Right hindlimb (tissue), 1 donor: ENCODE measurements around the gene ESR2.
"Not testable (repeated sequence)": the region's sequence is repeated elsewhere in the genome, so short reads cannot be mapped to it uniquely, and the experiment has no call there.

Experiments used
- DNase-seq: peaks from one replicate; pipeline ENCODE4 v3.0.0-alpha.2; 2018

ESR2 gene

DNA sequence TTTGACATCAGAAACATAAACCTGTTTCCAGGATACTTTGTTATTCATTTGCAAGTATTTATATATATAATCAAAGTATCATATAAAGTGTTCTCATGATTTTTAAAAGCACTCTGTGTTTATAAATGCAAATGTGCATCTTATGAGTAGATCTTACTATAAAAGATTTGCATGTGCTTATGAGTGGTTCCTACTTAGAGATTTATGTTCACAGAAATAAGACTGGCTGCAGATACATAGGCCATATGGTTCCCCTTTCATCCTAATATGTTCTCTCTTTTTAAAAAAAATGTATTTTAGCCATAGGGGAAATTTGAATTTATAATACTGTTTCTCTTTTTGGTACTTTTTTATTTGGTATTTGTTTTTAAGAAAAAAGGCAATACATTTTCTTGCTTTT lies 174.2 kb downstream of the ESR2 start:
- DNase-seq, result no peak

DNA sequence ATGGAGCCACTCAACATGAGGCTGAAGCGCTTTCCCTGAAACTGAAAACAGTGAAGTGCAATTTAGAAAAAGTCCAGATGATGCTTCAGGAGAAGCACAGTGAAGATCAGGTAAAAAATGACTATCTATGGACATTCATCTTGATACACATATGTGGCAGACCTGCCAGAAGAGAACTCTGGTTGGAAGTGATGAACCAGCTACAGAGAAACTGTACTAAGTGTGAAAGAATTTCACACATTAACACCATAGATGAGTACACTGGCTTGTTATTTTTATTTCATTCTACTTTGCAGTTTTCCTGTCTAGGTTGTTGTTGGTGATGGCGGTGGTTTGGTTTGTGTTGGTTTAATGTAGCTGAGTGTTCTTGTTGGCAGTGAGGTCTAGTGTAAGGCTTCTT lies 174.7 kb downstream of the ESR2 start:
- DNase-seq, result no peak

GRCh38 chr14:64118892-64119291 lies 175.3 kb downstream of the ESR2 start:
- DNase-seq, result no peak

- DNase-seq, result not testable (repeated sequence)
Observed at GRCh38 chr14:64118403-64118742, 175.8 kb downstream of the ESR2 start.

DNA sequence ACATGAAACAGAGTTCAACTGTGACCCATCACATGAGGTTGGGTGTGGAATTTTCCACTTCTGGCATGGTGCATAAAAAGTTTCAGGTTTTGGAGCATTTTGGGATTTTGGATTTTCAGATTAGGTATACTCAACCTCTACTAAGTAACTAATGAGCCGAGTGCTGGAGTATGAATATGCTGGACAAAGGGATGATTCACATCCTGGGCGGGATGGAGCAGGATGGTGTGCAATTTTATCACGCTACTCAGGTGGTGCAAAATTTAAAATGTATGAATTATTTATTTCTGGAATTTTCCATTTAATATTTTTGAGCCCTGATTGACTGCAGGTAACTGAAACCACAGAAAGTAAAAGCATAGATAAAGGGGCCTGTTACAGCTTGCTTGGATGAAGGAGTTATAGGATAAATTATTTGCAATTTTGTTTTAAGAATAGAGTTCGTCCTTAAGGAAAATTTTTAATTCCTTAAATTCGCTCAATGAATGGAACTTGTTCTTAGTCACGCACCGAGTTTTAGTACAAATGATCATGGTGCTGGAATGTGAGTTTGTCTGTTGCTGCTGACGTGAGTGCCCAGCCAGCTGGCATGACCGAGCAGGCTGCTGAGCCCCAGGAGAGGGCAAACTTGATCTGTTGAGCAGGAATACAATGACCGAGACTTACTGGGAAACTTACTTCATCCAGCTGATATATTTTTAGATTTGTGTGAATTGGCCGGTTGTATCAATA lies 176.3 kb downstream of the ESR2 start:
- peak; percentile 67 for DNase-seq

GRCh38 chr14:64115401-64115800 lies 178.8 kb downstream of the ESR2 start:
- no peak for DNase-seq

GRCh38 chr14:64114796-64115195 lies 179.4 kb downstream of the ESR2 start:
- no peak for DNase-seq

DNA sequence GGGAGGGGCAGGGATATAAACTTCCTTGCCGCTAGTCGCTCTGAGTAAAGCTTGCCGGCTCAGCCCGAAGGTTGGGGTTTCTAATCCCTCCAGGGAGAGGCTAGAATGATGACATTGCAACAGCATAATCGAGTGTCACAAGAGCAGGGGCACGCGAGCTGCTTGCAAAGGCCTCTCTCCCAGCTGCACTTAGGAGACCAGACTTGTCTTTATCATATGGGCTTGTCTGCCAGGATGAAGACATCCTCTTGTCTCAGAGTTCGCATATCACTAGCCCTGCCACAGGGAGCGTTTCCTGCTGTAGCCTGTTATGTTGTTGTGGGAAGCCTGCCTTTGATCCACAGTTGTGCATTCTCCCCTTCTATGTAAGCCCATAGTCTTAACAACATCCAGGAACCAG lies 180.0 kb downstream of the ESR2 start:
- DNase-seq, result no peak

DNA sequence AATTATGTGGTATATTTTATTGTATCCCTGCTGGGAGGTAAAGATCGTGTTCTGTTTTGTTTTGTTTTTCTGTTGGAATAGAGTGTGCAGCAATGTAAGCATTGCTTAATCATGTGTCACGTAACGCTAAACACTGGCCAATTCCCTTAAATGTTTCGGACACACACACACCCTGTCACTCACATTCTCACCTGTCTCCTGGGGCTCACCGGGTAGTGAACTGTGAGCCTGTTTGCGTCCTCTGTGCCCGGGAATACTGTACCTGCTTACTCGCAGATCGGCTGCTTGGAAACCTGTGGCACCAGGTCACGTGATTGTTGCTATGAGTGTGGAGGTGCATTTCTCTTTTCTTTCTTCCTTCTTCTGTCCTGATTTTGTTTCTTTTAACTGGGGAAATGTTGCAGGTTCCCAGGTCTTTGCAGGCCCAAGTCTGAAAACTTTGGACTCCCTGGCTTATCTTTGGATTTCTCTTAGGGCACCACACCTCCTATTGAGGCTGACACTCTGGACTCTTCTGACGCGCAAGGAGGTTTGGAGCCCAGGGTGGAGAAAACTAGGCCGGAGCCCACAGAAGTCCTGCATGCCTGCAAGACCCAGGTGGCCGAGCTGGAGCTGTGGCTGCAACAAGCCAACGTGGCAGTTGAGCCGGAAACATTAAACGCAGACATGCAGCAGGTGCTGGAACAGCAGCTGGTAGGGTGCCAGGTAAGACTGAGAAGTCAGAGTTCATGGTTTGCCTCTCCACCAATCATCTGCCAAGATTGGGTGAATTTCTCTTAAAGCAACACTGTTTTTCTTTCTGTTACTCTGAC lies 181.1 kb downstream of the ESR2 start:
- no peak for DNase-seq

DNA sequence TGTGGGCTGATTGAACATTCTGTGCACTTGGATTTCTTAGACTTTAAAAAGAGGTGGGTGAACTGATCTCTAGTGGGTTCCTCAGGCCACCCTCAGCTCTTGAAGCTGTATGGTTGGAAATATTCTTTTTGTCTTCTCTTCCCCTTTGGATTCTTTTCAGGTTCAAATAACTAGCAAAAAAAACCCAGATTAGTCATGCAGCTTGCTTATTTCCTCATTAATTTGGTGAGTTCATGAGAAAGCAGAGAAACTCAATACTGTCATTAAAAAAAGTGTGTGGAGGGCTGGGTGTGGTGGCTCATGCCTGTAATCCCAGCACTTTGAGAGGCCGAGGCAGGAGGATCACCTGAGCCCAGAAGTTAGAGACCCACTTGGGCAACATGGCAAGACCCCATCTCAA lies 183.4 kb downstream of the ESR2 start:
- no peak for DNase-seq

DNA sequence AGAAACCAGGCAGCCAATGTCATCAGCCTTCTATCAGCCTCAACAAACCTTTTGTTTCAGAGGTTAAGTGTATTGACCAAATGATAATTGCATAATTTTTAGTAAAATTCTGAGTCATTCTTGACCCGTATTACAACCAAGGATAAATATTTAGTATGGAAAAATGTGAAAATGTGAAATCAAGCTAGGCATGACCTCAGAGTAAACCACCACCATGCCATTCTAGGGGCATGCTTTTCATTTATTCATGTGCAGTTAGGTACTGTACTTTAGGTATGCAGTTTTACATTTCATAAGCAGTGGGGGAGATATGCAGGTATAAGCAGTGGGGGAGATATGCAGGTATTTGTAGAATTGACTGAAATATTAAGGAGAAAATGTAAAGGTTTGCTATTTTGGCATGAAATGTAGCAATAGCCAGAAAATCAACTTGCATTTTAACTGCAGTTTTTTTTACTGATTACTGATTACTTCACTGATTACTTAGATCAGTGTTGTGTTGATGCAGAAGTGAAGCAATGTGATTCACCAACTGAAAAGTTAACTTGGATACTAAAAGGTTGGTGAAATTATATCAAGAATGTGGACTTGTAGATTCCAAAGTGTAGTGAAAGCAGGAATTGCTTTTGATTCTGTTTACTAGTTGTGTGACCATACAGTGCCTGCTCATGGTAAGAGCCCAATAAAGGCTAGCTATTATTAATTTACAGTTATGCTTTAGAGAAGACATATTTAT lies 184.2 kb downstream of the ESR2 start:
- DNase-seq, result no peak

DNA sequence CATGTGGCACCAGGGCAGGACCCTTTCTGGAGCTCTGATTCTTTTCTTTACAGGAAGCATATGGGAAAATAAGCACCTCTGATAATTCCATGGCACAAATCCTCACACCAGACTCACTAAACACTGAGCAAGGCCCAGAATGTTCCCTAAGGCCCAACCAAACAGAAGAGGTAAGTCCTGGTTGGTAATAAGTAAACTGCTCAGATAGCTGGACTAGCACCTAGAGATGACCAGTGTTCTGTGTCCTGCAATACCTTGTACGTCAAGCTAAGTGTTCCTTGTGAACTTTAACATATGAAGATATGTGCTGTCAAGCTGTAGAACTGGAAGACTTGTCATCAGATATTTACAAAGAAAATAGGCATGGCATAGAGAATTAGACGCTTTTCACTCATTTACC lies 186.7 kb downstream of the ESR2 start:
- no peak for DNase-seq

DNA sequence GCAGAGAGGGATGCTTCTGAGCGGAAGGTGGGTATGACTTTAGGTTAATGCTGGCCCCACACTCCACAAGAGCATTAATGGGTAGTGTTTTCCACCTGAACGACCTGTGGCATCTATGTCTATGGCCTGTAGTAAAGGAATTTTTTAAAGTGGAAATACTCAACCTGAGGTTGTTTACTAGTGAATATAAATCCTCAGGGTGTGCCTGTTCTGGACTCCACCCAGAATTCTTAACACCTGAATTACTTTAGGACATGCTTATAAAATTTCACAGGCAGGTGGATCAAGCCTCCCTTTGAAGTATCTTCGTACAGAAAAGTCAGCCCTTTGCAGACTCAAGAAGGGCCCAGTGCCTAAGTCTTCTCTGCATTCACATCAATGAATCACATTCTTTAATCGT lies 196.1 kb downstream of the ESR2 start:
- no peak for DNase-seq

DNA sequence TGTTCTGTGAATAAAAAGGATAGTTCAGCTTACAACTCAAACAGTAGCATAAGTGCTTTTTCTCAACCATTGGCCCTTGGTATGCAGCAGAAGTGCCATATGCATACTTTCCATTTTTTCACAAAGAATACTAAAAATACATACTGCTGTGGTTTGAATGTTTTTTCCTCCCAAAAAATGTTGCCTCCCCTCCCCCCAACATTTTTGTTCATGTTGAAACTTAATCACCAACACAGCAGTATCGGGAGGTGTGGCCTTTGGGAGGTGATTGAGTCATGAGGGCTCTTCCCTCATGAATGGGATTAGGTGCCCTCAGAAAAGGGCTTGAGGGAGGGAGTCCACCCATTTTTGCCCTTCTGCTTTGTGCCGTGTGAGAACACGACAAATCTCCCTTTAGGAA lies 198.6 kb downstream of the ESR2 start:
- DNase-seq, result no peak

DNA sequence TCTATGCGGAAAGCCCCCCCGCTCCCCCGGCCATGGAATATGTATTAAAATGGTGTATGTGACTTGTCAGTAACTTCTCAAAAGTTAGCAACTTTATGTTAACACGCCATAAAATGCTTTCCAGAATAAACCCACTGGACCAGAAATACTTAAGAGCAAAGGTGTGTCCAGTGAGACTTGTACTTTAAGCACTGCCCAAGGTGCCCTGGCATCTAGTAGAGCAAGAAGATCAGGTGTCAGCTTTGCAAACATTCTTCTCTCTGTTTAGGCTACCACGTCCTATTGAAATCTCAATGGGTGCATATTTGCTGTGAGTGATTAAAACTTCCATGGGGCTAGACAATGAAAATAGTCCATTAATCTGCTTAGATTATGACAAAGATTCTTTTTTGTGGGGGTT lies 201.2 kb downstream of the ESR2 start:
- DNase-seq, result no peak

DNA sequence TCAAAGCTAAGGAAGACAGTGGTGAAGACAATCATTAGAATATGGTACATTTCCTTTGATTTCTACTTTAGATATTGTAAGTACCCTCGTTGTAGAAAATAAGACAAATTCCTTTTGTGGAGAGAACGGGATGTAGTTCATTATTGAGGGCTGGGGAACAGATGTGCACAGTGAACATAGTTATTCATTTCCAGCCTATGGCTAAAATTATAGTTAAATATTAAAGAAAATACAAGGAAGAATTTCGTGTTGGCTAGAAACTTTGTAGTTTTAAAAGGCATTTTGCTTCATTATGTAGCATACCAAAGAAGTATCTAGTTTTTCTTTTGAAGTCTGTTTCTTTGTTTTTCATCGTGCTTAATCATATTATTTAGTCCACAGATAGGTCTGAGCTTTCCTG lies 201.8 kb downstream of the ESR2 start:
- no peak for DNase-seq

DNA sequence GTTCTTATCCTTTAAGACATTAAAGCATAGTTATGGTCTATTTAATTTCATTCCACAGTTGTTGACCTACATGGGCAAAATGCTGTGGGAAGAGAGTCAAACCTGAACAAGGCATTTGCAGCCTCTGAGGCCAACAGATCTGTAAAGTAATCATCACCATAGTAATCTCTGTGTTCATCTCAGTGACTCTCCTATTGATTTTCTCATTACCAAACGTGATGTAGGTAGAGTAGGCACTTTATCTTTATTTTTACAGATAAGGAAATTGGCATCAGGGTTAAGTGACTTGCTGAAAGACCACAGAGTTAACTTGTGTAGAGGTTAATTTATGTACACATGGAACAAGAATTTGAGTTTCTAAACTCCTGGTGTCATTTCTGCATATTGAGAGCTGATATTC lies 203.0 kb downstream of the ESR2 start:
- no peak for DNase-seq

DNA sequence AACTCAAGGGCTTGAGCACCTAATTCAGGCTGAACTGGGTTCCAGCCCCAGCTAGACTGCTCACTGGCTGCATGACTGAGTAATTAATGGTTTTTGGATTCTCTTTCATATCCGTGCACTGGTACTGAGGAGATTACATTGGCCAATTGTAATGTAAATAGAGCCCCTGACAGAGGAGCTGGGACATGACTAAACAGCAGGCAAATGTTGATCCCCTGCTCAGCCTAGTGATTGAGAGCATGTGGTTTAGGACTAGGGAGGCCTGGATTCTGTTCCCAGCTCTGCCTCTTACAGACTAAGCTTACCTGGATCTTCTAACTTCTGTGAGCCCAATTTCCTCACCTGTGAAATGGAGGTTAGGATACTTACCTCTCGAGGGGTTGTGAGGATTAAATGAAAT lies 204.3 kb downstream of the ESR2 start:
- no peak for DNase-seq

- no peak for DNase-seq
Observed at GRCh38 chr14:64088647-64088964, 205.6 kb downstream of the ESR2 start.

DNA sequence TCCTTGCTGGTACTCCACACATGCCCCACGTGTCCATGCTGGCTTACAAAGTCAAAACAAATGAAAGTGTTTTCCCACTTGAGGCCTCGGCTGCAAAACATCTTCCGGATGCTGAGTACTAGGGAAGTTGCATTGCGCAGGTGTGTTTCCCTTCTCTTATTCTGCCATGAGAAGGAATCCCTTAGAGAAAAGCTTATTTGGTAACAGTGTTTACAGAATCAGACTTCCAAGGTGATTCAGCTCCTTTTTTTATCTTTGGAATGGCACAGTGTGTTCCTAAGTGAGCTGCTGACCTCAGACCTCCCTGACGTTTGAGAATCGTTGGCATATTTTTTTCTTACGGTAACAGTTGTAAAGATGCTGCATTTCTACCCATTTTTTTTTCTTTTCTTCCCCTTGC lies 211.3 kb downstream of the ESR2 start:
- DNase-seq, result no peak

GRCh38 chr14:64081174-64081746 lies 212.9 kb downstream of the ESR2 start:
- no peak for DNase-seq

- no peak for DNase-seq
Observed at GRCh38 chr14:64080452-64080851, 213.7 kb downstream of the ESR2 start.

GRCh38 chr14:64075613-64076005 lies 218.6 kb downstream of the ESR2 start:
- DNase-seq, result no peak
